DMS53 (cell line): Measurements from ENCODE around the gene SPEF2.

Source experiments
- DNase-seq: peaks from one replicate; lab custom pipeline; 2025; lab: John Stamatoyannopoulos, UW

SPEF2 gene

GRCh38 chr5:35736280-35736679 lies 118.6 kb downstream of the SPEF2 start:
- no peak for DNase-seq

DNA sequence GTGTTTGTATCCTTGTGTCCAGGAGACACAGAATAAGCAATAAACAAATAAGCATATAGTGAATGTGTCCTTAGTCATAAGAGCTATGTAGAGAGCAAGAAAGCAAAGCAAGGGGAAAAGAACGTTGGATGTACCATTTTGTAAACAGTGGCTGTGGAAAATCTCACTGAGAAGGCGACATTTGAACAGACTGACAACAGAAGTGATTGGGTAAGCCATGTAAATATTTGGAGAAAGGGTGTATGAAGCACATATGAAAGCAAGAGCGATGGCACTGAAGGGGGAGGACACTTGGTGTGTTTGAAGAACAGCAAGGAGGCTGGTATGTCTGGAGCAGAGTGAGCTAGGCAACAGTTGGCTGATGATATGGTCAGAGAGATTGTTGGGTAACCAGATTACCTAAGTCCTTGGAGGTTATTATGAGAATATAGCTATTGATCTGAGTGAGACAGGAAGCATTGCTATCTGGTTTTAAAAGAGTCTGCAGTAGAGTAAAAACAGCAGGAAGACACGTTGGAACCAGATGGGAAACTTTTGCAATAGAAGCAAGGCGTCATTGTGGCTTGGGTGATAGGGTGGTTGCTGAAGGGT lies 123.6 kb downstream of the SPEF2 start:
- DNase-seq = peak; percentile 73

GRCh38 chr5:35741971-35742370 lies 124.3 kb downstream of the SPEF2 start:
- DNase-seq = no peak

DNA sequence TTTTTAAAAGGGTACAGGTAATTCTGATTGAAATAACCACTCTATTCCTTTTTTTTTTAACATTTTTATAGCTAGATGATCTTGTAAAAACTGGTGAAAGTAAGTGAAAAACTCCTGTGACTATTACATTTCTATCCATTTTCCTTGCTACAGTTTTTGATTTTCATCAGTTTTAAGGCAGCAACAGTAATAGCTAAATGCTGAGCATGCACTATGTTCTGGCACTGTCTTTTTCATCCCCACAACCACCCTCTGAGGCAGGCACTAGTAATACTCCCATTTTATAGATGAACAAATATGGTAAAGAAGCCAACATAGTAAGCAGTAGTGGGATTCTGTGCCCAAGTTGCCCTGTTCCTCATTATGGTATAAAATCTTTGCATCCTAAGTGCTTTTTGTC lies 126.0 kb downstream of the SPEF2 start:
- DNase-seq = no peak

DNA sequence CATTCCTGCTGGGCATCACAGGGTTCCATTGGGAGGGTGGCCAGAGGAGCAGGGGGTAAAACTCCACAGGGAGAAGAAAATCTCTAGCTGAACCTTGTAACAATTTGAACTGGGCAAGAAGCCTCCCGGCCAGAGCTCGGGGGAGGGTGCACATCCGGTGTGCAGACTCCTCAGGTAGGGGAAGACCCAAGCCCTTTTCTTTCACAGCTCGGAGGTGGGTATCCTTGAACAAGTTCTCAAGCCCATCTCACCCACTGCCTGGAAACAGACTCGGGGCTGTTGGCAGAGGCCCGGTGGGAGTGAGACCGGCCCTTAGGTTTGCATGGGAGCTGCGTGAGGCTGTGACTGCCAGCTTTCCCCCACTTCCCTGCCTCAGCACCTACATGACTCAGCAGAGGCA lies 127.5 kb downstream of the SPEF2 start:
- DNase-seq = no peak

DNA sequence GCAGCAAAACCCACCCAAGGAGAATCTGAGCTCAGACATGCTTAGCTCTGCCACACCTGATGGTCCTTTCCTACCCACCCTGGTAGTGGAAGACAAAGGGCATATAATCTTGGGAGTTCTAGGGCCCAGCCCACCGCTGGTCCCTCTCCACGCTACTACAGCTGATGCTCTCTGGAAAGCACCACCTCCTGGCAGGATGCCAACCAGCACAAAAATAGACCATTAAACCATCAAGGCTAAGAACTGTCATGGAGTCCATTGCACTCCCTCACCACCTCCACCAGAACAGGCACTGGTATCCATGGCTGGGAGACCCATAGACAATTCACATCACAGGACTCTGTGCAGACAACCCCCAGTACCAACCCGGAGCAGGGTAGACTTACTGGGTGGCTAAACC lies 128.0 kb downstream of the SPEF2 start:
- DNase-seq = no peak

DNA sequence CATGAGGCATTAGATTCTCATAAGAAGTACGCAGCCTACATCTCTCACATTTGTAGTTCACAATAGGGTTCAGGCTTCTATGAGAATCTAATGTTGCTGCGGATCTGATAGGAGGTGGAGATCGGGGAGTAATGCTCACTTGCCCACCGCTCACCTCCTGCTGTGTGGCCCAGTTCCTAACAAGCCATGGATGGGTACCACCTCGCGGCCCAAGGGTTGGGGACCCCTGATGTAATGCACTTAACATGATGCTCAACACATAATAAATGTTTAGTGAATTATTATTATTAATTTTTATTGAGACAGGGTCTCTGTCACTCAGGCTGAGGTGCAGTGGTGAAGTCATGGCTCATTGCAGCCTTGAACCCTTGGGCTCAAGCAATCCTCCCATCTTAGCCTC lies 134.3 kb downstream of the SPEF2 start:
- no peak for DNase-seq

DNA sequence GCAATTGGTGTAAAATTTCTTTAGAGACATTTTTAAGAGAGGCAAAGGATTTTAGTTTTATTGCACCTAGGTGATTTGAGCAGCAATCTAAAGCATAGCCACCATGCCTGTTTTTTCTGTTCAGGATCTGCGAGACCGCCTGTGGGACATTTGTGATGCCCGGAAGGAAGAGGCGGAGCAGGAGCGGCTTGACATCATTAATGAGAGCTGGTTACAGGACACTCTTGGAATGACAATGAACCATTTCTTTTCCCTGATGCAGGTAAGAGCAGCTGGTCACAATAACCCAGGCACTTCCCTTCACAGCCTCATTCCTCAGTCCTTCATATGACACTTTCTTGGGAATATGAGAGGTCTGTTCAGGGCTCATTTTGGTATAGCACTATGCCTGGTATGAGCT lies 135.8 kb downstream of the SPEF2 start:
- no peak for DNase-seq

- no peak for DNase-seq
Measured at GRCh38 chr5:35754481-35754880, 136.8 kb downstream of the SPEF2 start.

GRCh38 chr5:35755966-35756365 lies 138.3 kb downstream of the SPEF2 start:
- no peak for DNase-seq

DNA sequence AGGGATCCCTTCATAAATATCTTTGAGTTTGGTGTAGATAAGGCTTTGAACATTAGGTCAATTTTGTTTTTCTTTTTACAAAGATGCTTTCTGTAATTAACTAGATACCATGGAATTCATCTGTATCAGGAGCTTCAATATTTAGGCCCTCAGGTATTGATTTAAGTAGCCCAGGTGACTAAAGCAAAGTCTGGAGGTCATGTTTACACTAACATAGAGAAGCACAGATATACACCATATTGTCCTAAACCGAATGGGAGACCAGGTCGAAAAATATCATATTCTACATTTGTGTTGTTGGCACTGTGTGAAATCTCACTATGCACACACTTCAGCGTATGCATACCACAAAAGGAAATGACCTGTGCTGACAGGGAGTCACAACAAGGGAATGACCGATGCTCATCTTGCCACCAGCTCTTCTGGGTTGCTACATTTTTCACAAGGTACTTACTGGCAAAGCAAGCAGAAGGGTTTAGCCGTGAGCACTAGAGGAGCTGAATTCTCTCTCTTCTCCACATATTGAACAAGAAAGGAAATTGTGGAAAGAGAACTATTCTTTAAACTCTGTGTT lies 140.6 kb downstream of the SPEF2 start:
- peak; percentile 36 for DNase-seq

- no peak for DNase-seq
Measured at GRCh38 chr5:35761541-35761940, 143.9 kb downstream of the SPEF2 start.

GRCh38 chr5:35762368-35762767 lies 144.7 kb downstream of the SPEF2 start:
- no peak for DNase-seq

GRCh38 chr5:35765921-35766320 lies 148.3 kb downstream of the SPEF2 start:
- DNase-seq = no peak

DNA sequence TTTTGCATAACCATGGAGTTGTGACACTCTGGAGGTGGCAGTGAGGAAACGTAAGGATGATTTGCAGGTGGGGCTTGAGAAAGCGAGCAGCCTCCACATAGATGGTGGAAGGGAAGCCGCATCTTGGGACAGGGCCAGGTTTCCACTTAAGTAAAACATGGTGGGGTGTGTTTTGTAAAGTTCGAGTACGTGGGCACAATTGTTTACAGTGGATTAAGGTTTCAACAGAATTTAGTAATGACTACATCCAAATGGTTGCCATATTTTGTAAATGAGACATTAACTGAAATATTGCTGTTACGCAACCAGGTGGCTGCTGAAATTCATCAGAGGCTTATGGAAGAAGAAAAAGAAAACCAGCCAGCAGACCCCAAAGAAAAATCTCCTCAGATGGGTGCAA lies 153.6 kb downstream of the SPEF2 start:
- DNase-seq = no peak

GRCh38 chr5:35771839-35772238 lies 154.2 kb downstream of the SPEF2 start:
- DNase-seq = no peak

- no peak for DNase-seq
Measured at GRCh38 chr5:35773967-35774366, 156.3 kb downstream of the SPEF2 start.

GRCh38 chr5:35776757-35777156 lies 159.1 kb downstream of the SPEF2 start:
- no peak for DNase-seq

DNA sequence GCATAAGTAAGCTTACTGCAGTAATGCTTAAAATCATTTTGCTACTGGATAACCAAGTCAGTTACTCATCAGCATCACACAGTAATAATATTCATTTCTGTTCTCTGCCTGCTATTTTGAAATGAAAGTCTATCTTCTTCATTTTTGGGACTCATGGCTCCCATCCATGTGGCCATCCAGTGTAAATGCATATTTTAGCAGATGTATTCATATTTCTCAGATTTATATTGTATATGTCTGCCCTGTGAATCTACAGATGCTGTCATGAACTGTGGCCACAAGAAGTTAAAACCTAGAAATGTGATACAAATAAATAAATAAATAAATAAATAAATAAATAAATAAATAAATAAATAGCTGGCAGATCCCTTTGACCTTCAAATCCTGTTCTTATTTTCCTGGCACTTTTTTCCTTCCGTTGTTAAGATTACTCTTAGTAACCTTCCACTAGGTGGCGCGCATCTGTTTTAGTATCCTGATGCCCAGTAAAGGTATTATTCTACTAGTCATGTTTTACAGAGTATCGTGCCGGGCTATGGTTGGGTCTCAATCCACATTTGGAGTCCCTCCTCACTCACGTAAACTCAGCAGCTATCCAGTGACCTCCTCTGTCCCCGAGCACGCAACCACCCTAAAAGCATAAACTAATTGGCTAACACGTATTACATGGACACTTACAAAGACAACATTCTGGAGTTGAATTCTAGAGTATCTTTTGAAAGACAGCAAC lies 159.9 kb downstream of the SPEF2 start:
- peak; percentile 90 for DNase-seq

- no peak for DNase-seq
Measured at GRCh38 chr5:35778259-35778769, 160.7 kb downstream of the SPEF2 start.

DNA sequence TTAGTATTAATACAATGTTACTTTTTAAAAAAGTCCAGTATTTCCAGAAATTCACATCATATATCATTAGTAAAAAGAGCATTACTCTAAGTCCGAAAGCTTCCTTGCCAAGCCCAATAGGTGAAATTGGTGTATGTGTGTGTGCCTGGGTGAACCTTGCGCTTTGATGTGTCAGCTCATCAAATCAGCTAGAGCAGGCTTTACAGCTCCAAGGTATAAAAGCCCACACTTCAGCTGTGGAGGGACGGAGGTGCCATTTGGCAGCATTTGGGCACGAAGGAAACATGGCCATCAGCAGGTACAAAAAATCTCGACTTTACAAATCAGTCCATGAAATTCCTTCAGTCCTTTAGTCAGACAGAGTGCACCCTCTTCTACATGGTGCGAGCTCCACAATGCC lies 162.6 kb downstream of the SPEF2 start:
- no peak for DNase-seq

GRCh38 chr5:35781181-35781790 lies 163.6 kb downstream of the SPEF2 start:
- no peak for DNase-seq

DNA sequence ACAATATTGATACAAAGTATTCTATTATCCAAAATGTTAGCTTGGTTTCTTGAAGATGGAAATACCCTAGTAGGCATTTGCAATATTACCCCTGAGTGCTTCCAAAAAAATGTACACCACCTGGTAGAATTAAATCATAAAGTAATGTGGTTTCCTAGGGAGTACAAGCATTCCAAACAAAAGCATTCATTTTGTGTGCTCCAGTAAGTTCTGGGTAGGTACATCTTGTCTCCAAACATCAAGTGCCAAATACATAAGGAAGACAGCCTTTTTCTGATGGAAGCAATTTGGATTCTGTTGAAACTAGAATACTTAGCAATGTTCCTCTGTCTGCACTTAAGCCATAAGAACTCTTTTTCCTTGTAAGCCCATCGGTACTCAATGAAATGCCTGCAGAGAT lies 165.9 kb downstream of the SPEF2 start:
- no peak for DNase-seq
